CD14-positive monocyte (primary cell): ENCODE data around the gene DDC. TPM values are rescaled to one million over a fixed set of nuclear protein-coding genes. Genes with fewer than 3 reads are reported as not detected.
"Not testable (repeated sequence)": the region's sequence is repeated elsewhere in the genome, so short reads cannot be mapped to it uniquely, and the experiment has no call there.

Experiments used
- DNase-seq, 3 donors: peaks; one replicate each; pipeline ENCODE4 v3.0.0-alpha.2; 2011 to 2022
- H2AFZ ChIP-seq: 2 replicates; pipeline ENCODE4 v1.6.0; 2012; ENCODE audit warnings: mild to moderate bottlenecking, low read depth, low read length, inconsistent platforms; ENCODE audit not compliant: insufficient read depth, poor library complexity, severe bottlenecking
- H3K27ac ChIP-seq, 2 donors: 1 replicate in 1 of 2; 2 replicates in 1 of 2; pipeline ENCODE4 v1.5.1; 2012 to 2013; ENCODE audit warnings: low read length in 2 of 2, control low read depth in 1 of 2, inconsistent platforms in 1 of 2, low read depth in 1 of 2, mild to moderate bottlenecking in 1 of 2
- H3K27me3 ChIP-seq, 2 donors: one replicate each; pipeline versions ENCODE4 v1.6.0 to v1.6.1; 2011 to 2013; ENCODE audit warnings: low read length in 2 of 2; ENCODE audit not compliant: control insufficient read depth in 2 of 2, insufficient read depth in 2 of 2
- H3K36me3 ChIP-seq, 2 donors: replicated peaks in 1 of 2; 1 replicate in 1 of 2; 2 replicates in 1 of 2; pipeline versions ENCODE4 v1.5.1 to v1.6.1; 2012 to 2013; ENCODE audit warnings: low read length in 2 of 2, control low read depth in 1 of 2, inconsistent platforms in 1 of 2, mild to moderate bottlenecking in 1 of 2; ENCODE audit not compliant: insufficient read depth in 2 of 2, control insufficient read depth in 1 of 2
- H3K4me1 ChIP-seq, 2 donors: 1 replicate in 1 of 2; 2 replicates in 1 of 2; pipeline versions ENCODE4 v1.5.1 to v1.6.1; 2012 to 2013; ENCODE audit warnings: low read length in 2 of 2, control low read depth in 1 of 2, inconsistent platforms in 1 of 2, mild to moderate bottlenecking in 1 of 2, moderate library complexity in 1 of 2; ENCODE audit not compliant: insufficient read depth in 2 of 2, control insufficient read depth in 1 of 2
- H3K4me2 ChIP-seq: replicated peaks from 2 replicates; pipeline ENCODE3; 2012; ENCODE audit warnings: low read length, moderate library complexity, mild to moderate bottlenecking; ENCODE audit not compliant: poor library complexity, severe bottlenecking; ENCODE audit errors: extremely low read depth
- H3K4me3 ChIP-seq, 3 experiments: fragments of 200-600 bp in 1 of 3; sonication (generic) in 1 of 3; replicated peaks in 1 of 3; 1 replicate in 2 of 3; 2 replicates in 1 of 3; pipeline ENCODE4 v1.5.1; 2011 to 2013; ENCODE audit warnings: low read length in 3 of 3, mild to moderate bottlenecking in 3 of 3, control low read depth in 2 of 3, low read depth in 2 of 3, inconsistent platforms in 1 of 3, moderate library complexity in 1 of 3
- H3K79me2 ChIP-seq: 2 replicates; pipeline ENCODE4 v1.6.0; 2012; ENCODE audit warnings: mild to moderate bottlenecking, control low read depth, inconsistent platforms, low read length, moderate library complexity; ENCODE audit not compliant: insufficient read depth
- H3K9ac ChIP-seq: 2 replicates; pipeline ENCODE4 v1.6.0; 2017; ENCODE audit warnings: low read length, mild to moderate bottlenecking; ENCODE audit not compliant: insufficient read depth, poor library complexity, severe bottlenecking
- H3K9me3 ChIP-seq, 2 donors: replicated peaks in 1 of 2; 1 replicate in 1 of 2; 2 replicates in 1 of 2; pipeline versions ENCODE4 v1.5.1 to v1.6.1; 2012 to 2013; ENCODE audit warnings: low read length in 2 of 2, control low read depth in 1 of 2; ENCODE audit not compliant: control insufficient read depth in 1 of 2, insufficient read depth in 1 of 2
- H4K20me1 ChIP-seq: 2 replicates; pipeline ENCODE4 v1.6.0; 2012; ENCODE audit warnings: mild to moderate bottlenecking, low read length, control low read depth, moderate library complexity; ENCODE audit not compliant: insufficient read depth
- H3K27ac Mint-ChIP-seq, 7 donors: one replicate each; pipeline ENCODE4 v1.8.0; 2020; ENCODE audit warnings: mild to moderate bottlenecking in 7 of 7, mixed read lengths in 7 of 7, moderate library complexity in 6 of 7, inconsistent platforms in 2 of 7
- H3K27me3 Mint-ChIP-seq, 3 donors: one replicate each; pipeline ENCODE4 v1.8.0; 2021 to 2022; ENCODE audit warnings: low read depth in 3 of 3, mild to moderate bottlenecking in 3 of 3, mixed read lengths in 3 of 3, moderate library complexity in 3 of 3, inconsistent platforms in 1 of 3
- H3K36me3 Mint-ChIP-seq, 2 donors: one replicate each; pipeline ENCODE4 v1.8.0; 2020; ENCODE audit warnings: mixed read lengths in 2 of 2, inconsistent platforms in 1 of 2, mild to moderate bottlenecking in 1 of 2
- H3K4me1 Mint-ChIP-seq: one replicate; pipeline ENCODE4 v1.8.0; 2020; ENCODE audit warnings: mild to moderate bottlenecking, mixed read lengths
- H3K4me3 Mint-ChIP-seq, 2 donors: one replicate each; pipeline ENCODE4 v1.8.0; 2020; ENCODE audit warnings: mild to moderate bottlenecking in 2 of 2, mixed read lengths in 2 of 2, moderate library complexity in 1 of 2
- H3K9me3 Mint-ChIP-seq, 7 donors: one replicate each; pipeline ENCODE4 v1.8.0; 2020 to 2022; ENCODE audit warnings: mixed read lengths in 7 of 7, mild to moderate bottlenecking in 6 of 7, moderate library complexity in 6 of 7, inconsistent platforms in 2 of 7
- WGBS: methylation state at CpG from one replicate; pipeline ENCODE4 v1.1.5; 2013; ENCODE audit warnings: missing lambda C conversion rate; ENCODE audit not compliant: insufficient coverage; 5-methylcytosine and 5-hydroxymethylcytosine counted together
- intact Hi-C, 2 donors: fragments of 100-400 bp; cut with micrococcal nuclease; formaldehyde crosslinking; loops; one replicate each; pipeline versions ENCODE4 v1.15.0 to v1.15.1; 2023
- polyA plus RNA-seq, 3 donors: library from polyadenylated mRNA; depleted of rRNA in 1 of 3; unstranded in 2 of 3; stranded (reverse) in 1 of 3; fragments of 300-500 nt in 2 of 3; fragments of >200 nt in 1 of 3; fragmentation: Illumina TruSeq in 2 of 3; gene quantifications; 1 replicate in 2 of 3; 2 replicates in 1 of 3; pipeline ENCODE4 v1.2.3, GENCODE V29; 2012 to 2021
- TF ChIP-seq, protein P1 (sequence below): fragments of 200-600 bp; IDR thresholded peaks from one replicate; pipeline ENCODE4 v1.8.0; 2022; ENCODE audit warnings: antibody characterized with exemption, mild to moderate bottlenecking

The DDC gene
- polyA plus RNA-seq, 3 donors: not detected

DNA sequence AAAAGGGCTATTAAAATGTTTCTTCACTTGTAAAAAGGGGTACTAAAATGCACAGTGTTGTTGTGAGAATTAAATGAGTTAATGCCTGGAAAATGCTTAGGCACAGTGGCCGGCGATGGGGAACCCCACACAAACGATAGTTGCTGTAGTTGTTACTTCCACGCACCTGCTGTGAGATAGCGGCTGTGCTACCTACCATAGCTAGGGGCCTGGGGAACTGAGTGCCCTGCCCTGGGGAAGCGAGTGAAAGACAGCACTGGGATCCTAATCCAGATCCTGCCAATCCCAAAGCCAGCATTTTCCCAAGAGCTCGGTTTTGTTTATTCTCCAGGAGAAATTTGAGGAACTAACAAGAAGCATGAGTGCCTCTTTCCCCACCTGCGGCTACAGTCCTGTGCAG lies 27.8 kb downstream of the DDC start:
- TF ChIP-seq, protein P1, sequence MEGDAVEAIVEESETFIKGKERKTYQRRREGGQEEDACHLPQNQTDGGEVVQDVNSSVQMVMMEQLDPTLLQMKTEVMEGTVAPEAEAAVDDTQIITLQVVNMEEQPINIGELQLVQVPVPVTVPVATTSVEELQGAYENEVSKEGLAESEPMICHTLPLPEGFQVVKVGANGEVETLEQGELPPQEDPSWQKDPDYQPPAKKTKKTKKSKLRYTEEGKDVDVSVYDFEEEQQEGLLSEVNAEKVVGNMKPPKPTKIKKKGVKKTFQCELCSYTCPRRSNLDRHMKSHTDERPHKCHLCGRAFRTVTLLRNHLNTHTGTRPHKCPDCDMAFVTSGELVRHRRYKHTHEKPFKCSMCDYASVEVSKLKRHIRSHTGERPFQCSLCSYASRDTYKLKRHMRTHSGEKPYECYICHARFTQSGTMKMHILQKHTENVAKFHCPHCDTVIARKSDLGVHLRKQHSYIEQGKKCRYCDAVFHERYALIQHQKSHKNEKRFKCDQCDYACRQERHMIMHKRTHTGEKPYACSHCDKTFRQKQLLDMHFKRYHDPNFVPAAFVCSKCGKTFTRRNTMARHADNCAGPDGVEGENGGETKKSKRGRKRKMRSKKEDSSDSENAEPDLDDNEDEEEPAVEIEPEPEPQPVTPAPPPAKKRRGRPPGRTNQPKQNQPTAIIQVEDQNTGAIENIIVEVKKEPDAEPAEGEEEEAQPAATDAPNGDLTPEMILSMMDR: no peak
- no peak for DNase-seq
- H3K4me3 Mint-ChIP-seq: no peak overlapping the region
- Histone ChIP-seq H3K79me2 (no peaks in the 10 kb centered on the region), H3K9ac (no peak overlapping the region), H3K4me3 (no peak overlapping the region), H3K4me1 (peaks cover 5% of the 10 kb centered on the region in 2 donors), H4K20me1 (no peaks in the 10 kb centered on the region), H3K9me3 (no peaks in the 10 kb centered on the region), H3K27ac (no peak overlapping the region), H3K27me3 (no peaks in the 10 kb centered on the region), H3K4me2 (no peak overlapping the region), H3K36me3 (no peaks in the 10 kb centered on the region), H2AFZ (no peak overlapping the region)
- peaks cover 0 to 5% (median 2%) of the 10 kb centered on the region in 3 donors for H3K27me3 Mint-ChIP-seq
- H3K27ac Mint-ChIP-seq: no peak overlapping the region
- no peaks in the 10 kb centered on the region for H3K9me3 Mint-ChIP-seq
- 96% methylated on average over 8 of the region's 8 CpGs for WGBS
- no peaks in the 10 kb centered on the region for H3K36me3 Mint-ChIP-seq
- intact Hi-C loops: no loop called here
- H3K4me1 Mint-ChIP-seq: peaks cover 11% of the 10 kb centered on the region

DNA sequence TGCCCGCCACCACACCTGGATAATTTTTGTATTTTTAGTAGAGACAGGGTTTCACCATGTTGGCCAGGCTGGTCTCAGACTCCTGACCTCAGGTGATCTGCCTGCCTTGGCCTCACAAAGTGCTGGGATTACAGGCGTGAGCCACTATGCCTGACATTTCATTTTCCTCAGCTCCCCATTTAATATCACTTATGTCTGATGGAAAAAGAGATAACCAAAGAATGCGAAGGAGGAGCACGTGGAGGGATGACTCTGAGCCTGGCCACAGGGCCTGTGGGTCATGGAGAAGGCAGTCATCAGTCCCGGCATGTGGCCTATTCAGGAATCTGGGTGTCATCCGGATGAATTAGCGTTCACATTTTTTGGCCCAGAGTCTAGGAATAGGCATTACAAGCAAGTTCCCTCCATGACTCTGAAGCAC lies 29.9 kb downstream of the DDC start:
- Mint-ChIP-seq H3K4me1 (peaks cover 11% of the 10 kb centered on the region), H3K4me3 (peak overlapping the region in 1 of 2 donors; percentile 24), H3K27ac (peak overlapping the region in 5 of 7 donors; percentile 63 to 82 (median 71))
- intact Hi-C loops, H3K36me3 ChIP-seq, H4K20me1 ChIP-seq, H3K27me3 Mint-ChIP-seq, H3K9me3 ChIP-seq, H3K4me3 ChIP-seq, H3K4me1 ChIP-seq, H3K9me3 Mint-ChIP-seq, DNase-seq, H3K9ac ChIP-seq, H3K36me3 Mint-ChIP-seq, H2AFZ ChIP-seq, H3K79me2 ChIP-seq, H3K27me3 ChIP-seq, H3K27ac ChIP-seq: not testable (repeated sequence)
- WGBS: 100% methylated on average over 5 of the region's 7 CpGs
- peak overlapping the region; percentile 11 for H3K4me2 ChIP-seq
